Measurements from ENCODE around the gene PRSS12. TPM values are rescaled to one million over a fixed set of nuclear protein-coding genes. Genes with fewer than 3 reads are reported as not detected.

Gene PRSS12
- total RNA-seq, 1 donor from 2014 or later: 2.3 TPM

DNA sequence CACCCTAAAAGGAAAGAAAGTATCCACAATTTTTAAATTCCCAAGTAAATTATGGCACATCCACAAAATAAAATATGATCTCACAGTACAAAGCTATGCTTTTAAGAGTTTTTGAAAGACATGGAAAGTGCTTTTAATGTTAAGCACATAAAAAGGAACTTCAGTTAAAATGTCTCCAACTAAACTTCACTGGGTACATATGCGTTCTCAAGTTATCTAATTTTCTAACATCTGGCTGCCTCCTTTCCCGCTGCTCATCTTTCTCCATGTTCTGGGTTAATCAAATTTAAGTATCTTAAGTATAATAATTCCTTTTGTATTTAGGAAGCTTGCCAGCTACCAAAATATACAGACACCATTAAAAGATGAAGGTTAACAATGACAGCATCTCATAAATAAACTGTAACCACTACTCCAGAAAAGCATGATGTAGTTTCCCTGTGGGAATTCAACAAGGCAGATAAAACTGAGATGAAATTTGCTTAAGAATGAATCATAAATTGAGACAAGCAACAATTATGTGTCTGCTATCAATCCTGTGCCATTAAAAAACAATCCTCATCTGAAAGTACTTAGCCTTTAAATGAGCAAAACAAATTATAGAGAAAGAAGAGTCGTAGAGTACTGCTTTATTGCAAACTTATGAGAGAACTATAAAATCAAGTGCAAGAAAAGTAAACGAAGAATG is 25.1 kb downstream of the PRSS12 start:
- DNase-seq (ENCODE audit: low read depth): no peak
- TF ChIP-seq, protein P1, sequence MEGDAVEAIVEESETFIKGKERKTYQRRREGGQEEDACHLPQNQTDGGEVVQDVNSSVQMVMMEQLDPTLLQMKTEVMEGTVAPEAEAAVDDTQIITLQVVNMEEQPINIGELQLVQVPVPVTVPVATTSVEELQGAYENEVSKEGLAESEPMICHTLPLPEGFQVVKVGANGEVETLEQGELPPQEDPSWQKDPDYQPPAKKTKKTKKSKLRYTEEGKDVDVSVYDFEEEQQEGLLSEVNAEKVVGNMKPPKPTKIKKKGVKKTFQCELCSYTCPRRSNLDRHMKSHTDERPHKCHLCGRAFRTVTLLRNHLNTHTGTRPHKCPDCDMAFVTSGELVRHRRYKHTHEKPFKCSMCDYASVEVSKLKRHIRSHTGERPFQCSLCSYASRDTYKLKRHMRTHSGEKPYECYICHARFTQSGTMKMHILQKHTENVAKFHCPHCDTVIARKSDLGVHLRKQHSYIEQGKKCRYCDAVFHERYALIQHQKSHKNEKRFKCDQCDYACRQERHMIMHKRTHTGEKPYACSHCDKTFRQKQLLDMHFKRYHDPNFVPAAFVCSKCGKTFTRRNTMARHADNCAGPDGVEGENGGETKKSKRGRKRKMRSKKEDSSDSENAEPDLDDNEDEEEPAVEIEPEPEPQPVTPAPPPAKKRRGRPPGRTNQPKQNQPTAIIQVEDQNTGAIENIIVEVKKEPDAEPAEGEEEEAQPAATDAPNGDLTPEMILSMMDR (IDR thresholded peaks at IDR 0.05; ENCODE audit: insufficient read depth, low read length, poor library complexity, severe bottlenecking): no peak
- Histone ChIP-seq H3K27me3 (ENCODE audit: control insufficient read depth, insufficient read depth, low read length) (no peaks in the 10 kb centered on the region), H3K4me3 (ENCODE audit: low read depth, low read length) (no peak overlapping the region), H3K36me3 (ENCODE audit: control insufficient read depth, insufficient read depth, low read length) (no peaks in the 10 kb centered on the region)

DNA sequence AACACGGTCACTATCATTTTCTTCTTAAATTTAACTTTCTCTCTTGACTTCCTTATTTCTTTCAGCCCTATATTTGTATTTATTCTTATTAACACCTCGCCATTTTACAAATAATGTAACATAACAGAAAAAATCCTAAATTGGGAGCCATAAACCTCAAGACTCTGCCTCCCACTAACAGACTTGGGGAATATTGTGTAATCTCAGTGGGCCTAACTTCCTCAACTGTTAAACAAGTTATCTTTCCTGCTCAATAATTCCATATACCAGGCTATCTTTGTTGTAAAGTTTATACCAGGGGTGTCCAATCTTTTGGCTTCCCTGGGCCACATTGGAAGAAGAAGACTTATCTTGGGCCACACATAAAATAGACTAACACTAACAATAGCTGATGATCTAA is 26.2 kb downstream of the PRSS12 start:
- H3K36me3 ChIP-seq (ENCODE audit: control insufficient read depth, insufficient read depth, low read length): no peaks in the 10 kb centered on the region
- TF ChIP-seq, protein P1 (IDR thresholded peaks at IDR 0.05; ENCODE audit: insufficient read depth, low read length, poor library complexity, severe bottlenecking): no peak
- H3K4me3 ChIP-seq (ENCODE audit: low read depth, low read length): no peak overlapping the region
- H3K27me3 ChIP-seq (ENCODE audit: control insufficient read depth, insufficient read depth, low read length): no peaks in the 10 kb centered on the region
- no peak for DNase-seq (ENCODE audit: low read depth)

DNA sequence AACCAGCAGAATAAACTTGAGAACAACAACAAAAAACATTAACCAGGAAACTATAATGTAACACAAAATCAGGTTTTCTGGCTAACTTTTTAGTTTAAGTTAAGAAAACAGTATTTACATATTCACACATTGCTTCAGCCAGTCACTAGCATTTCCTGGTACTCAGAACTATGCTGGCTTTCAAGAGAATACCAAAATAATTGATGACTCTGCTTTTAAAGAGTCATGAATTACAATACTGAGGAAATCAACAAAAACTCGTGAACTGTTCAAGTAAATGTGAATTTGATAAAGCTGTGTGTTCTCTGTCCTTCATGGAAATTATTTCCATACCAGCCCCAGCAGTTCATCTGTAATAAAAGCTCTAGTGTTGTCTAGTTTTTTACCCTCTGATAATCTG is 27.4 kb downstream of the PRSS12 start:
- H3K27me3 ChIP-seq (ENCODE audit: control insufficient read depth, insufficient read depth, low read length): no peaks in the 10 kb centered on the region
- TF ChIP-seq, protein P1 (IDR thresholded peaks at IDR 0.05; ENCODE audit: insufficient read depth, low read length, poor library complexity, severe bottlenecking): no peak
- H3K36me3 ChIP-seq (ENCODE audit: control insufficient read depth, insufficient read depth, low read length): no peaks in the 10 kb centered on the region
- H3K4me3 ChIP-seq (ENCODE audit: low read depth, low read length): no peak overlapping the region
- no peak for DNase-seq (ENCODE audit: low read depth)

DNA sequence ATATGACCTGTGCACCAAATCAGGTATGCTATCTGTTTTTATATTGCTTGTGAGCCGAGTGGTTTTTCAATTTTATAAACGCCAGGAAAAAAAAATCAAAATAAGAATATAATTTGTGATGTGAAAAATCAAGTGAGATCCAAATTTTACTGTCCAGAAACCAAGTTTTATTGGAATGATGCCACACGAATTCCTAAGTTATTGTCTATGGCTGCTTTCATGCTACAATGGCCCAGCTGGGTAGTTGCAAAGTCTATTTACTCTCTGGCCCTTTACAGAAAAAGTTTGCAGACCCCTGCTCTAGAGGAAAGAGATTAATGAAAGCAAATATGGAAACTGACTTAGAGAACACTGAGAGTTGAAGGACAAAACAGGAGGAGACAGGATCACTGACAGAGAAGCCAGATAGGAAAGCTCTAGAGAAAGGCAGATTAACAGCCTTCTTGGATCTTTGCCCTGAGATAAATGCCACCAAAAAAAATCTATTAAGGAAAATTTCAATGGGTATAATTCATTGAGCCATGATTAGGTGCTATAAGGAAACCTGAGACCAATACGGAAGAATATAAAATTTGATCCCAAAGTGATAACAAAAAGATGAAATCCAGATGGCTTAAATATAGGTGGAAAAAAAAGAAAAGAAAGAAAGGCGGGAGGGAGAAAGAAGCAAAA is 29.8 kb downstream of the PRSS12 start:
- no peak for DNase-seq (ENCODE audit: low read depth)
- no peaks in the 10 kb centered on the region for H3K27me3 ChIP-seq (ENCODE audit: control insufficient read depth, insufficient read depth, low read length)
- H3K4me3 ChIP-seq (ENCODE audit: low read depth, low read length): no peak overlapping the region
- H3K36me3 ChIP-seq (ENCODE audit: control insufficient read depth, insufficient read depth, low read length): no peaks in the 10 kb centered on the region
- TF ChIP-seq, protein P1 (IDR thresholded peaks at IDR 0.05; ENCODE audit: insufficient read depth, low read length, poor library complexity, severe bottlenecking): no peak

DNA sequence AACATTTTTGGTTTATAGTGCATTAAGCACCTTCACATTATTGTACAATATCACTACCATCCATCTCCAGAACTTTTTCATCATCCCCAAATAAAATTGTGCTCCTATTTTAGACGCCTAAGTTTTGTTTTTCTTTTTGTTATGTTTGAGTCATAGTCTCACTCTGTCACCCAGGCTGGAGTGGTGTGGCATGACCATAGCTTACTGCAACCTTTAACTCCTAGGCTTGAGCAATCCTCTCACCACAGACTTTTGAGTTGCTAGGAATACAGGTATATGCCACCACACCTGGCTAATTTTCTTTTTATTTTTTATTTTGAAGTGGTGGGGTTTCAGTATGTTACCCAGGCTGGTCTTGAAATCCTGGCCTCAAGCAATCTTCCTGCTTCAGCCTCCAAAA is 33.9 kb downstream of the PRSS12 start:
- no peaks in the 10 kb centered on the region for H3K36me3 ChIP-seq (ENCODE audit: control insufficient read depth, insufficient read depth, low read length)
- DNase-seq (ENCODE audit: low read depth): no peak
- H3K27me3 ChIP-seq (ENCODE audit: control insufficient read depth, insufficient read depth, low read length): no peaks in the 10 kb centered on the region
- TF ChIP-seq, protein P1 (IDR thresholded peaks at IDR 0.05; ENCODE audit: insufficient read depth, low read length, poor library complexity, severe bottlenecking): no peak
- no peak overlapping the region for H3K4me3 ChIP-seq (ENCODE audit: low read depth, low read length)

All from kidney epithelial cell (primary cell).